ENCODE results near the gene POU3F2. TPM values are rescaled to one million over a fixed set of nuclear protein-coding genes. Genes with fewer than 3 reads are reported as not detected.

The POU3F2 gene
- total and polyA plus RNA-seq, 7 donors: not detected

- Histone ChIP-seq H3K4me3 (no peak overlapping the region), H3K36me3 (no peaks in the 10 kb centered on the region), H3K9me3 (peaks cover 0 to 9% (median 2%) of the 10 kb centered on the region in 4 donors), H3K27me3 (peaks cover 0 to 11% (median 7%) of the 10 kb centered on the region in 3 donors), H3K27ac (no peak overlapping the region), H3K4me1 (no peaks in the 10 kb centered on the region)
- intact Hi-C loops (cut with DNase I): no loop called here
- DNase-seq: no peak
- TF ChIP-seq EP300 (IDR thresholded peaks at IDR 0.05) (no peak), POLR2A (IDR thresholded peaks at IDR 0.05) (no peak), CTCF (IDR thresholded peaks at IDR 0.05) (no peak), POLR2AphosphoS5 (IDR thresholded peaks at IDR 0.05) (no peak)
Observed at GRCh38 chr6:98816799-98817198, 17.6 kb upstream of the POU3F2 start.

GRCh38 chr6:98821756-98822405 is 12.5 kb upstream of the POU3F2 start:
- Histone ChIP-seq H3K27ac (no peak overlapping the region), H3K4me3 (no peak overlapping the region), H3K27me3 (peaks cover 35 to 58% (median 41%) of the 10 kb centered on the region in 3 donors), H3K4me1 (peaks cover 0 to 18% (median 15%) of the 10 kb centered on the region in 4 donors), H3K9me3 (peaks cover 0 to 7% (median 2%) of the 10 kb centered on the region in 4 donors), H3K36me3 (no peaks in the 10 kb centered on the region)
- WGBS, 2 donors: 86 to 90% methylated on average over 2 of the region's 2 CpGs
- TF ChIP-seq EP300 (IDR thresholded peaks at IDR 0.05) (no peak), POLR2A (IDR thresholded peaks at IDR 0.05) (no peak), POLR2AphosphoS5 (IDR thresholded peaks at IDR 0.05) (no peak), CTCF (IDR thresholded peaks at IDR 0.05) (no peak)
- intact Hi-C loops (cut with DNase I): no loop called here
- DNase-seq: no peak

- H3K4me1 ChIP-seq: peaks cover 0 to 28% (median 24%) of the 10 kb centered on the region in 4 donors
- no peaks in the 10 kb centered on the region for H3K9me3 ChIP-seq
- H3K27ac ChIP-seq: no peak overlapping the region
- WGBS, 2 donors: 7 to 10% methylated on average over 12 of the region's 12 CpGs
- DNase-seq: no peak
- intact Hi-C loops (cut with DNase I): no loop called here
- H3K27me3 ChIP-seq: peaks cover 51 to 75% (median 58%) of the 10 kb centered on the region in 3 donors
- H3K36me3 ChIP-seq: no peaks in the 10 kb centered on the region
- no peak overlapping the region for H3K4me3 ChIP-seq
- TF ChIP-seq EP300 (IDR thresholded peaks at IDR 0.05) (no peak), CTCF (IDR thresholded peaks at IDR 0.05) (no peak), POLR2AphosphoS5 (IDR thresholded peaks at IDR 0.05) (no peak), POLR2A (IDR thresholded peaks at IDR 0.05) (no peak)
Observed at GRCh38 chr6:98823428-98824161, 10.8 kb upstream of the POU3F2 start.

GRCh38 chr6:98824162-98824901 is 10.0 kb upstream of the POU3F2 start:
- no peaks in the 10 kb centered on the region for H3K9me3 ChIP-seq
- intact Hi-C loops (cut with DNase I): no loop called here
- TF ChIP-seq EP300 (IDR thresholded peaks at IDR 0.05) (no peak), POLR2A (IDR thresholded peaks at IDR 0.05) (no peak), CTCF (IDR thresholded peaks at IDR 0.05) (no peak), POLR2AphosphoS5 (IDR thresholded peaks at IDR 0.05) (no peak)
- H3K27ac ChIP-seq: no peak overlapping the region
- H3K27me3 ChIP-seq: peaks cover 59 to 77% (median 60%) of the 10 kb centered on the region in 3 donors
- peaks cover 0 to 28% (median 24%) of the 10 kb centered on the region in 4 donors for H3K4me1 ChIP-seq
- 4 to 7% methylated on average over 44 of the region's 44 CpGs for WGBS, 2 donors
- peak overlapping the region in 1 of 4 donors; percentile 6 for H3K4me3 ChIP-seq
- H3K36me3 ChIP-seq: no peaks in the 10 kb centered on the region
- DNase-seq: no peak
